ENCODE results near the gene MEOX1.
"Not testable (repeated sequence)": the region's sequence is repeated elsewhere in the genome, so short reads cannot be mapped to it uniquely, and the experiment has no call there.

- TF ChIP-seq CTCF (IDR thresholded peaks at IDR 0.05); ESRRA (CRISPR knock-in tag; IDR thresholded peaks at IDR 0.05; ENCODE audit: borderline replicate concordance); IRF2 (CRISPR knock-in tag; IDR thresholded peaks at IDR 0.05; ENCODE audit: borderline replicate concordance, low read depth); ATF2 (CRISPR knock-in tag; IDR thresholded peaks at IDR 0.05; ENCODE audit: borderline replicate concordance, low read depth); MAX (CRISPR knock-in tag; IDR thresholded peaks at IDR 0.05); IRF1 (CRISPR knock-in tag; IDR thresholded peaks at IDR 0.05): not testable (repeated sequence)
These were observed 59.2 kb downstream of the MEOX1 start for GRCh38 chr17:43602556-43602955.
